GM19238 (cell line): Measurements from ENCODE around the gene C19orf18.
"Not testable (repeated sequence)": the region's sequence is repeated elsewhere in the genome, so short reads cannot be mapped to it uniquely, and the experiment has no call there.

ENCODE experiments used
- DNase-seq: peaks from one replicate; pipeline ENCODE4 v3.0.0; 2011; ENCODE audit warnings: low spot score; ENCODE audit not compliant: insufficient read length

C19orf18 gene

DNA sequence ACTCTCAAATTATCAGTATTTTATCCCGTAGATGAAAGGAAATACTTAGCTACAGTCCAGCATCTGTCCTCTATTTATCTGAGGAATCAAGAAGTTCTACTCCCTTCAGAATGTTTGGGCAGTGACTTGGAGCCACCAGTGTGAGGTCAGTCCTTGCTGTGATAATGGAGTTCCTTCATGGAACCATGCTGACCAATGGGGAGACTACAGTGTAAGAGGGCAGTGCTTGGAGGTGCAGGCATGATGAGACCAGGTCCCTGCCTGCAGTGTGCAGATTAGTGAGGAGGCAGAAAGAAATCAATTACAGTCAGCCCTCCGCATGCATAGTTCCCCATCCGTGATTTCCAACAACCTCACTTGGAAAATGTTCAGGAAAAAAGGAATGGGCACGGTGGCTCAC, at the start of gene C19orf18:
C19orf18 (minus strand) TSS at position 101 of the 400 bp plus-strand sequence. CDS start 102 bp downstream, outside the sequence.
- DNase-seq: no peak

DNA sequence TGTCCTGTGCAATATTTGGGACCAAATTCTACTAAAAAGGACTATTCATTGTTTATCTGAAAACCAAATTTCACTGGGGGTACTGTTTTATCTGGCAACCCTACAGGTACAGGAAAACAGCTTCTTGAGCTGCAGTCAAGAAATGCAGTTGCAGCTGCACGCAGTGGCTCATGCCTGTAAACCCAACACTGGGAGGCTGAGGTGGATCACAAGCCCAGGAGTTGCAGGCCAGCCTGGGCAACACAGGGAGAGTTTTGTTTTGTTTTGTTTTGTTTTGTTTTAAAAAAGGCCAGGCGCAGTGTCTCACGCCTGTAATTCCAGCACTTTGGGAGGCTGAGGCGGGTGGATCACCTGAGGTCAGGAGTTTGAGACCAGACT, 47.9 kb upstream of the C19orf18 start:
- DNase-seq: no peak

DNA sequence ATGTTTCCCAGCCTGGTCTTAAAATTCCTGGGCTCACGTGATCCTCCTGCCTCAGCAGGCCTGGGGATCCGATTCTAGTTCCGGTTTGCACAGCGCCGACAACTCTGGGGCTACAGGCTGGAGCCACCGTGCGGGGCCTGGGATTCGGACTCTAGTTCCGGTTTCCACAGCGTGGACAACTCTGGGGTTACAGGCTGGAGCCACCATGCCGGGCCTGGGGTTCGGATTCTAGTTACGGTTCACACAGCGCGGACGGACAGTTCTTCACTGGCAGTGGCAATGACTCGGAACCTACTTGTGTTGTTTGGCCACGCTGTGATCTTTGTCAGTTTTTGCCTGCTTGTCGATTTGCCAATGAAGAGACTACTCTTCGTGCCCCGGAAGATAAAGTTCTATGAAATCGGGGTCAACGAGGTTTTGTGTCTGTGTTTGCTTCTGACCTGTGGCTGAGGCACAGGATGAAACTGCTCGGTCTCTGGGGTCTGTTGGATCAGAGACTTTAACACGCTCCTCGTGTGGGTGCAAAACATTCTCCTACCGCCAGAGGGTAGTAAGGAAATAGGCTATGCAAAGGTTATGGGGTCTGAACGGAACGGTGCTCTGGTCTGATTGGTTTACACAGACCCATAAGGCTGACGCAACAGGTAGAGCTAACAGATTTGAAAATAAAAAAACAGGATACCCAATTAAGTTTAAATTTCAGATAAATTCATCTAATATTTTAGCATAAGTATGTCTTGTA, 47.4 kb upstream of the C19orf18 start:
- no peak for DNase-seq

DNA sequence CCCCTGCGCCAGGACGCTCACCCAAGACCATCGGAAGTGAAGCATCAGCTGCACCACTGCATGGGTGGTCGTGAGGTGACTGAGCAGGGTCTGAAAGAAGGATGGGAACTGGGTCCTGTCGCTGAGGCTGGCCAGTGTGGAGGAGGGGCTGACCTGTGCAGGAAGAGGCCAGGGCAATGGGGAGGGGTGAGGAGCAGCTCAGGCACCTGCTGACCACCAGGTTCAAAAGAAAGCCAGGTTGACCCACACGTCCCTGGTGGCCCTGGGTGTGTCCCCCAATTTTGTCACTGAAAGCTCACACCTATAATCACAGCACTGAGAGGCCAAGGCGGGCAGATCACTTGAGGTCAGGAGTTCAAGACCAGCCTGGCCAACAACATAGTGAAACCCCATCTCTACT, 45.8 kb upstream of the C19orf18 start:
- no peak for DNase-seq

DNA sequence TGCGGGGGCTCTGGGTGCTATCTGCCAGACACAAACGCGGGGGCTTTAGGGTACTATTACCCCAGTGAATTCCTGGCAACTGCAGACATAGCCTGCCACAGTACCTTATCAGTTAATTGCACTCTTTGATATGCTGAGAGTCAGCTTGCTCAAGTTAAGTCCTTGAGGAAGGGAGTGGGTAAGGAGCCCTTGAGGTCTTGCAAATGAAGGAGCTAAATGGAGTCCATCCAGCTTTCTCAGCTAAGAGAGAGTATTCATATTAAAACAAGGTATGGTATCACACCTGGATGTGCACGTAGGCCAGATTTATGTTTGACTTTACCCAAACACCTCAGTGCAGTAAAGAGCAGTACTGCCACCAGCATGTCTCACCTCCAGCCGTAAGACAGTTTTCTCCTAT, 39.8 kb upstream of the C19orf18 start:
- DNase-seq: no peak

DNA sequence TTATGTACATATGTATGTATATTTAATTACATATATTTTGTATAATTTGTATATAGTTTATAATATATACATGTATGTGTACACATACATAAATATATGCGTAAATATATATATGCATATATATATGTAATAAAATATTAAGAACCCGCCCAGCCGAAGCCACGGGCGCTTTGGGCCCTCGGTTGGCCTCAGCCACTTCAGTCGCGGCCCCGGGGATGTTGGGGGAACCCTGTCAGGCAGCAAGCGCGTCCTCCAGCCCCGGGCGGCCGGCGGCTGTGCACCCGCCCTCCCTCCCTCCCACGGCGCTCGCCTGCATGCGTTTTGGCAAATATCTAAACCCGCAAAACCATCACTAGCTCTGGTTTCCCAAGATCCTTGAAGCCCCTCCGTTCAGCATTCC, 36.2 kb upstream of the C19orf18 start:
- DNase-seq: no peak

DNA sequence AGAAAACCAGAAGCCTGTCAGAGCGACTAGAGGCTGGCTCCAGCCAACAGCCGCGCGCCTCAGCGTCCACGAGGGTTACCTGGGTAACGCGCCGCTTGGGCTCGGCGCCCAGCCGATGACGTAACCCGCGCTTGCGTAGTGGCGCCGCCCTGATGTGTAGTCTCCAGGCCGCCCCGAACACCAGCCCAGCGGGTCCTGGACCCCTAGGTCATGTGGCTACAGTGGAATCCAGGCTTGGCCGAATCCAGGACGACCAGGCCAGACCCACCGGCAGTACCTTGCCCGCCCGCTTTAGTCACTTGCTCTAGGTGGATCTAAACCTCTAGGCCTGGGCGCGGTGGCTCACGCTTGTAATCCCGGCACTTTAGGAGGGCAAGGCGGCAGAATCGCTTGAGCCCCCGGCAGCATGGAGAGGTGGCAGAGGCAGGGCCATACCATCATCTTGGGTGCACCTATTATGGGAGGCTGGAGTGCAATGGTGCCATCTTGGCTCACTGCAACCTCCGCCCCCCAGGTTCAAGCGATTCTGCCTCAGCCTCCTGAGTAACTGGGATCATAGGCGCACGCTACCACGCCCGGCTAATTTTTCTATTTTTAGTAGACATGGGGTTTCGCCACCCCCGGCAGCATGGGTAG, 35.5 kb upstream of the C19orf18 start:
- peak; percentile 49 for DNase-seq

DNA sequence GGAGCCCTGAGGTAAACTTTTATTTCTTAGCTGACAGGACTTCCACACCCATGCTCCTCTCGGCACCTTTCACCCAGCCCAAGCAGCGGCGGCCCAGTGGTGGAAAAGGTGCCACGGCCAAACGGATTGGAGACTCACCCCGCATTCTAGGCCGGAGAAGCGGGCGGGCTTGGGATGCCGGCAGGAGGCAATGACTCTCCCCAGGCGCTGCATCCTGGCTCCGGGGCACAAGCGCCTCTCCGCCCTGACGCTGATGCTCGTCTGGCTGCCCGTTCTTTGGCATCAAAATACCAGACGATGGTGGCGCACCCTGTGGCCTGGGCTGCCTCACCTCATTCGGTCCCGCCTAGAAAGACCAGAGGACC, 34.9 kb upstream of the C19orf18 start:
- no peak for DNase-seq

DNA sequence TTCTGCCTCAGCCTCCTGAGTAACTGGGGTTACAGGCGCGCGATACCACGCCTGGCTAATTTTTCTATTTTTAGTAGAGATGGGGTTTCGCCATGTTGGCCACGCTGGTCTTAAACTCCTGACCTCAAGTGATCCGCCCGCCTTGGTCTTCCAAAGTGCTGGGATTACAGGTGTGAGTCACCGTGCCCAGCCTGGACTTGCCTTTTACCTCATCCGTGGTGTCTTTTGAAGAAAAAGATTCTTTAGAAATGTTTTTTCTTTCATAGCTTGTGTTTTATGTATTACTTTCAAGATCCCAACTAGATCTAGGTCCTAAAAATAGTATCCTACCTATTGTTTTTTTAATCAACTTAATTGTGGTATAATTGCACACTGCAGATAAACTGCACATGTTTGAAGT, 34.5 kb upstream of the C19orf18 start:
- DNase-seq: not testable (repeated sequence)

DNA sequence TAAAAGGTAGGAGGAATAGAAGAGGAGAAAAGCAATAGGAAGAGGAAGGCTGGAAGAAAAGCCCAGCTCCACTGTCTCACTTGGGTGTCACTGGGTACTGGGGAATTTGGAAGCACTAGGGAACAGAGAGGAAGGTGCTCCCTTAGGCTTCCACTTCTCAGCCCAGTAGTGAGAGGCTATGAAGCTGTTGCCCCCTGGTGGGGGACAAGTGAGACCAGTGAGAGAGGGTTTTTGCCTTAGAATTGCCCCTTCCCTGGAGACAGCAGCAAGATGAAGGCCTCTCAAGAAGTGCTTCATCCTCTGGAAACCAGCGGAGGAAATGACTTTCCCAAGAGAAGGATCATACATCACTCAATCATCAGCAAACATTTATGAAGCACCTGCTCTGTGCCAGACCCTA, 33.0 kb upstream of the C19orf18 start:
- no peak for DNase-seq

DNA sequence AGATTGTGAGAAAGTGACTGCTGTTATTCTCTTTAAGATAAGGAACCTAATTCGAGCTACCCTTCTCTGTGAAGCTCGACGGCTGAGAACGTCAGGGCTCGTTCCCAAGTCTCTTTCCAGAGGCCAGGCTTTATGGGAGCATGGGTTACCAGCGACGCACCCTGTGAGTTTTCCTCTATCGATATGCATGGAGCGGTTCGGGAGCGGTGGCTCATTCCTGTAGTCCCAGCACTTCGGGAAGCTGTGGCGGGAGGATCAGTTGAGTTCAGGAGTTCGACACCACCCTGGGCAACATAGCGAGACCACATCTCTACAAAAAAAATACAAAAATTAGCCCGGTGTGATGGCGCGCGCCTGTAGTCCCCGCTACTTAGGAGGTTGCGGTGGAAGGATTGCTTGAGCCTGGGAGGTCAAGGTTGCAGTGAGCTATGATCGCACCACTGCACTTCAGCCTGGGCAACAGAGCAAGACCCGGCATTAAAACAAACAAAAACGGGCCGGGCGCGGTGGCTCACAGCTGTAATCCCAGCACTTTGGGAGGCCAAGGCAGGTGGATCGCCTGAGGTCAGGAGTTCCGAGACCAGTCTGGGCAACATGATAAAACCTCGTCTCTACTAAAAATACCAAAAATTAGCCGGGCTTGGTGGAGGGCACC, 29.0 kb upstream of the C19orf18 start:
- DNase-seq: no peak

DNA sequence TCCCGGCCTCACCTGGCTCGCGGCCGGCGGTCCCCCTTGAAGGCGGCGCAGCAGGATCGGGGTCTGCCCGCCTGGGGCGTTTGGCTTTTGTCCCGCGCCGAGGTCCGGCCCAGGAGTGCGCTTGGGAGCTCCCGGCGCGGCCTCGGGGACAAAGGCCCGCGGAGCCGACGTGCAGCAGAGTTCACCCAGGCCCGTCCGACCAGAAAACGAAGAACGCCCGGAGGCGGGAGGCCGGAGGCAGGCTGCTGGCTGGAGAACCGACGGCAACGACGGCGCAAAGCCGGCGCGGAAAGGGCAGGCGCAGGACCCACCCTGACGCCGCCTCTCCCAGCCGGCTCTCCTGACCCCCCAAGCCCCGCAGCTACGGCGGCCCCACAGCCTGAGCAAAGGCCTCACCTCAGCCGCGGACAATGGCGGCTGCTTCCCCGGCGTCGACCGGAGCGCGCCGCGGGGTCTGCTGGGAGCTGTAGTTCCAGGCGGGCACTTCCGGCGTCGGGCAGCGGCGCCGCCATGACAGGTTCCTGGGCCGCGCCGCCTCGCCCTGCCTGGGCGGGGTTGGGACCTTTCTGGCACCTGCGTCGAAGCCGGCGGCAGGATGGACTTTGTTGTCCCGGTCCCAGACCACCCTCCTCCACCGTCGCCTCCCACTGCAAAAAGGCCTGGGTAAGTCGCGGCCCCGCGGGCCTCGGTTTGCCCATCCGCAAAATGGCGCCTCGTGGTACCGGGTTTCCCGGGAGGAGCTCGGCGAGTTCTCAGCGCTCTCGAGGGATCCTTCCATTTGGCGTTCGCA, 28.2 kb upstream of the C19orf18 start, which contains the start of gene ZNF606:
ZNF606 (minus strand) TSS at position 437 of the 790 bp plus-strand sequence. CDS start 1,501 bp downstream, outside the sequence.
- peak; percentile 90 for DNase-seq

DNA sequence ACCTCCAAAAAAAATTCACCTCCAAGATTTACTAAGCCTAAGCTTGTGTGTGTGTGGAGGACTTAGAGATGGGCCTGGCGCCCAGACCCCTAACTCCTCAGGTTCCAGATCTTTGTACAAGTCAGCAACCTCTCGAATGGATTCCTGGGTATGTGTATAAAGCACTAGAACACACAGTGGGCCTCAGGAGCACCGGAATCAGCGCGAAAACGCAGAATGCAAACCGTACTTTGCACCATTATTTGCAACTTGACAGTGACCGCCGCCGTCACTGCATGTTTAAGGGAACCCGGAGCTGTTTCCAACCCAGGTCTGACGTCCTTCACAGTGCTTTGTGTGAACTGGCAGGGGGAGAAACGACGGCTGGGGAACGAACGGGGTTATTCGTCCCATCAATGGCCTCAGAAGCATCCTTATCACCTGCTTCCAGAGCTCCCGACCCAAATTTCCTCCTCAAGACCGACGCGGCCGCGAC, 27.6 kb upstream of the C19orf18 start:
- DNase-seq: no peak

DNA sequence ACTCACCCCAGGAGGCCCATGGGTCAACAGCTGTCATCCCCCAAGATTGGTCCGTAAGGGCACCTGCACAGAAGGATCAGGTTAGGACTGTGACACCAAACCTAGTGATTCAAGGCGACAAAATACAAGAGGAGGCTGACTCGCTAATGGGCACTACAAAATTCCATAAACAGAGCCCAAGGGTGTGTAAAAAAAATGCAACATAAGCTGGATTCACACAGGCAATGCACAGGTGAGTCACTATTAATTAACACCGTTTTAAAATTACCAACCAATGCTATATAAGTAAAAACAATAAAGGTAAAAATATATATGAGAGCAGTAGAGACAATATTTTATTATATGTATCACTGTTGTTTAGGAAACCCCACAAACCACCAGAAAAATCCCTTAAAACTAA, 26.3 kb upstream of the C19orf18 start:
- DNase-seq: no peak

DNA sequence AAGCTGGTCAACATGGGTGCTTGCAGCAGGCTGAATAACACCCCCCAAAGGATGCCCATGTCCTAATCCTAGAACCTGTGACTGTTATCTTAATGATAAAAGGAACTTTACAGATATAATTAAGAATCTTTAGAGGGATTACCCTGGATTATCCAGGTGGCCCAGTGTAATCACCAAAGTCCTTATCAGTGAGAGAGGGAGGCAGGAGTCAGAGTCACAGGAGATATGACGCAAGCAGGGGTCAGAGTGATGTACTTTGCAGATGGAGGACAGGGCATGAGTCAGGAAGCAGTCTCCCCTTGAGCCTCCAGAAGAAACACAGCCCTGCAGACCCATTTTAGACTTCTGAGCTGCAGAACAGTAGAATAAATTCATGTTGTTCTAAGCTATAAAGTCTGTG, 18.5 kb upstream of the C19orf18 start:
- no peak for DNase-seq

DNA sequence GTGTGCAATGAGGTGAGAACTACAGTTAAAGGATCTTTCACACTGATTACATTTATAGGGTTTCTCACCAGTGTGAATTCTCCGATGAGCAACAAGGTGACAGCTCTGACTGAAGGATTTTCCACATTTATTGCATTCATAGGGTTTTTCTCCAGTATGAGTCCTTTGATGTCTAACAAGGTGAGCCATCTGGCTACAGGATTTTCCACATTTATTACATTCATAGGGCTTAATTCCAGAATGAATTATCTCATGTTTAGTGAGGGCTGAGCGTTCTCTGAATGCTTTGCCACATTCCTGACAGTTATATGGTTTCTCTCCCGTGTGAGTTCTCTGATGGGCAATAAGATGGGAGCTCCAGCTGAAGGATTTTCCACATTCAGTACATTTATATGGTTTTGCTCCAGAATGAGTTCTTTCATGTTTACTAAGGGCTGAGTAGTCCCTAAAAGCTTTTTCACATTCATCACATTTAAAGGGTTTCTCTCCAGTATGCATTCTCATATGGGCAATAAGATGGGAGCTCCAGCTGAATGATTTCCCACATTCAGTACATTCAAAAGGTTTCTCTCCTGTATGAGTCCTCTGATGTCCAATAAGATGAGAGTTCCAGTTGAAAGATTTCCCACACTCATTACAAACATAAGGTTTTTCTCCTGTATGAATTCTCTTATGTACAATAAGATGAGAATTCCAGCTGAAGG, 4.4 kb upstream of the C19orf18 start:
- no peak for DNase-seq

DNA sequence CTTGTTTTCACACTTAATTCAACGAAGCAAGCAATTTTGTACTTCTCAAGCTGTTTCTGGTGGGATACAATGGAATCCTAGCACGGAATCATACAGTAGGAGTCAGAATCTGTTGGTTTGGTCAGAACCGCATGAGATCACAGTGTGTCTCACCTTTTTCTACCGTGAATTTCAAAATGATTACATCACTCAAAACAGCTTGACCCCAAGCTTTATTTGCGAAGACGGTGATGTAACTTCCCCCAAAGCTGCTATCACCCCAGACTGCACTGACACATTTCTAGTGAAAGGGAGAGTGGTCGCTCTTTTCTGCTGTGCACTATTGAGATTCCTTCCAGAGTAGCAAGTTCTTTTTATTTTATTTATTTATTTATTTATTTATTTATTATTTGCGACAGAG, 9.6 kb downstream of the C19orf18 start:
- no peak for DNase-seq

DNA sequence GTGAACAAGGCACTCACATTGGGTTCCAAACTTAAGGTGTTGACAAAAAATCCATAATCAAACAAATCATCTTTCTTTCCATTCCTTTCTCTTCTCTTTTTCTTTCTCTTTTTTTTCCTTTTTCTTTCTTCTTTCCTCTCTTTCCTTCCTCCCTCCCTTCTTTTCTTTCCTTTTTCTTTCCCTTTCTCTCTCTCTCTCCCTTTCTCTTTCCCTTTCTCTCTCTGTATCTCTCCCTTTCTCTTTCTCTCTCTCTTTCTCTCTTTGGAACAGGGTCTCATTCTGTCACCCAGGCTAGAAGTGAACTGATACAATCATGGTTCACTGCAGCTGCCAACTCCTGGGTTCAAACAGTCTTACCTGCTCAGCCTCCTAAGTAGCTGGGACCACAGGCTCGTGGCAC, 12.5 kb downstream of the C19orf18 start:
- no peak for DNase-seq

DNA sequence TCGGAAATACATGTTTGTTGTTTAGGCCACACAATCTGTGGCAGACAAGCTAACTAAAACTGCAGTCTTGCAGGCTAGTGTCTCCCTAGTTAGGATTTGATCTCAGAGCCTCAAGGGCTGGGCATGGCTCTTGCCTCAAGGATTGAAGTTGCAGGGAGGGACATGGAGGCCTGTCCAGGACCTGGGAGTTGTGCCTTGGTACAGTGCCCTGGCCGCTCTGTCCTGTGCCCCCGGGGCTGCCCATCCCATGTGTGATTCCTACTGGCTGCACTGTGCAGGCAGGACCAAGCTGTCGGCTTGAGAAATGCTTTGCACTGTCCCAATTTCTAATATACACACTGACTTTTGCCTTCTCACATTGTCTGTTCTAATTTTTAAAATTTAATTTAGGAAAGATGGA, 19.3 kb downstream of the C19orf18 start:
- DNase-seq: no peak

DNA sequence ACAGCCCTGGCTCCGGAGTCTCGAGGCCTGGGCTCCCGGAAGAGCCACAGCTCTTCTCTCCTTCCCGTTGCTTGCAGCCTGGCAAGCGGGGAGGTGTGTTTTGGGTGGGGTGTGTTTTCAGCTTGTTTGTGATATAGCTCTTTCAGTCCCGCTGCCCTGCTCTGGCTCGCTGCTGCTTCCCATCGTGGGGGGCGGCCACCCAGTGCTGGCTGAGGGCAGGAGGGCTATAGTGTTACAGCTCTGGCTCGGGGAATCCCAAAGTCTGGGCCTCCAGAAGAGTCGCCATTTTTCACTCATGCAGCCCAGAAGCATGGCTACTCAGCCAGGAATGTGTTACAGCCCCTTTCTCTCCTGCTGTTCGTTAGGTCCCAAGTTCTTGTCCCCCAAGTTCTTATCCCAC, 24.6 kb downstream of the C19orf18 start:
- no peak for DNase-seq

DNA sequence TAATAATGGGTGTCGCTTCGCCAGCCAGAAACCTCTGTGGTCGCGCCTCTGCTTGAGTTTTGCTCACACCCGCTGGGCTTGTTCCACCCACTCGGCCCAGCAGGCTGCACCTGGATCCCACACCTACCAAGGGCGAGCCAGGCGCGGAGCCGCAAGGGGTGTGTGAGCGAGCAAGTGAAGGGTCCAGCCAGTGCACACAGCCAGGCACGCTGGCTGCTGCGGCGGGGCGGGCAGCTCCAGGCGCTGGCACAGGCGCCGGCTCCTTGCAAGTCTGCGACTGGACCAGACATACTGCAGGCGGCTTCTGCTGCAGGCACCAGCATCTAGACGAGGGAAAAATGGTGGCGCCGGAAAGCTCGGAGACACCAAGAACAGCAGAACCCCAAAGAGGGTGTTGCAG, 25.0 kb downstream of the C19orf18 start:
- no peak for DNase-seq
